Caco-2 (cell line): ENCODE results near the gene DPP10. TPM values are rescaled to one million over a fixed set of nuclear protein-coding genes. Genes with fewer than 3 reads are reported as not detected.

ENCODE experiments used
- BruUV-seq: library from RNA; stranded (reverse); fragments of 400-500 nt; replicated peaks from 2 replicates; lab custom pipeline; 2021; lab: Mats Ljungman, UMichigan
- CTCF ChIA-PET: fragments of 300-600 bp; sonication (Branson Sonifier 250); formaldehyde crosslinking; loops from one replicate; lab custom pipeline; 2022; ENCODE audit warnings: antibody characterized with exemption; lab: Charles Lee
- POLR2A ChIA-PET: fragments of 300-600 bp; sonication (Branson Sonifier 250); formaldehyde crosslinking; loops from one replicate; lab custom pipeline; 2022; ENCODE audit warnings: antibody characterized with exemption; lab: Charles Lee
- DNase-seq, 2 experiments: peaks; one replicate each; pipeline versions ENCODE4 v3.0.0 to v3.0.0-alpha.2; 2020 to 2022
- H3K27me3 ChIP-seq: replicated peaks from 2 replicates; pipeline ENCODE4 v1.6.0; 2011; ENCODE audit warnings: low read length; ENCODE audit not compliant: control insufficient read depth, insufficient read depth
- H3K36me3 ChIP-seq: 2 replicates; pipeline ENCODE4 v1.5.1; 2011; ENCODE audit warnings: low read length; ENCODE audit not compliant: control insufficient read depth, insufficient read depth
- H3K4me1 ChIP-seq: fragments of 250-450 bp; sonication (Bioruptor Pico); 2 replicates; pipeline ENCODE4 v1.5.1; 2020; ENCODE audit warnings: mild to moderate bottlenecking
- H3K4me3 ChIP-seq: 2 replicates; pipeline ENCODE4 v1.5.1; 2011; ENCODE audit warnings: low read depth, mild to moderate bottlenecking, control low read depth, low read length
- H3K9me3 ChIP-seq: fragments of 250-450 bp; sonication (Bioruptor Pico); 2 replicates; pipeline ENCODE4 v1.5.1; 2020; ENCODE audit warnings: mild to moderate bottlenecking, moderate library complexity
- H3K27ac Mint-ChIP-seq: one replicate; pipeline ENCODE4 v1.8.0; 2022; ENCODE audit warnings: mixed read lengths; ENCODE audit not compliant: unreplicated experiment
- H3K27me3 Mint-ChIP-seq: one replicate; pipeline ENCODE4 v1.8.0; 2022; ENCODE audit warnings: mixed read lengths; ENCODE audit not compliant: insufficient read depth, unreplicated experiment
- H3K36me3 Mint-ChIP-seq: one replicate; pipeline ENCODE4 v1.8.0; 2022; ENCODE audit warnings: mild to moderate bottlenecking, mixed read lengths; ENCODE audit not compliant: insufficient read depth, unreplicated experiment
- H3K4me1 Mint-ChIP-seq: one replicate; pipeline ENCODE4 v1.8.0; 2022; ENCODE audit warnings: low read depth, mixed read lengths; ENCODE audit not compliant: unreplicated experiment
- H3K4me3 Mint-ChIP-seq: one replicate; pipeline ENCODE4 v1.8.0; 2022; ENCODE audit warnings: mild to moderate bottlenecking, moderate library complexity, mixed read lengths; ENCODE audit not compliant: unreplicated experiment
- H3K9me3 Mint-ChIP-seq: one replicate; pipeline ENCODE4 v1.8.0; 2022; ENCODE audit warnings: mixed read lengths; ENCODE audit not compliant: unreplicated experiment
- intact Hi-C: fragments of 100-400 bp; cut with micrococcal nuclease; formaldehyde crosslinking; loops from one replicate; pipeline ENCODE4 v1.10.0; 2022; ENCODE audit not compliant: unreplicated experiment
- total RNA-seq: library from RNA; stranded (reverse); gene quantifications from 2 replicates; pipeline ENCODE4 v1.2.3, GENCODE V29; 2022
- TF ChIP-seq, protein P1 (sequence below), 2 experiments: fragments of 200-600 bp in 1 of 2; IDR thresholded peaks; 1 replicate in 1 of 2; 2 replicates in 1 of 2; pipeline versions ENCODE4 v1.5.1 to v1.8.0; 2011 to 2022; ENCODE audit warnings: antibody characterized with exemption in 1 of 2, control low read depth in 1 of 2, inconsistent platforms in 1 of 2, low read depth in 1 of 2, low read length in 1 of 2, mild to moderate bottlenecking in 1 of 2, moderate library complexity in 1 of 2; ENCODE audit not compliant: insufficient read depth in 1 of 2, severe bottlenecking in 1 of 2, unreplicated experiment in 1 of 2

Gene DPP10
- total RNA-seq, 1 experiment from 2014 or later, result not detected

DNA sequence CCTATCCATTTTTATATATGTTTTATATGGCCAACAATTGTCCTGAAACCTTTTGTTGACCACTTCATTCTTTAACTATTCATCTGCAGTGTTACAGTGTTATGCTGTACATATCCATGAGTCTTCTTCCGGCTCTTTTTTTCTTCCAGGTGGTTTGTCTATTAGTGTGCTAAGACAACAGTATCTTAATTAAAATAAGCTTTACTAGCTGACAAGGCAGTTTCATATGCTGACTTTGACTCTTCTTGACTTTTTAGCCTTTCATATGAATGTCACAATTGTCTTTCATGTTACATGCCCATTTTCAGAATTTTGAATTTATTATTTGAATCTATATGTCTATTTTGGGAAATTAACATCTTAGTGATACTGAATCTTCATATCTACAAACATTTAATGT is 1249.0 kb downstream of the DPP10 start:
- Histone ChIP-seq H3K4me3 (no peak overlapping the region), H3K9me3 (no peaks in the 10 kb centered on the region), H3K27me3 (no peaks in the 10 kb centered on the region), H3K36me3 (no peaks in the 10 kb centered on the region), H3K4me1 (no peaks in the 10 kb centered on the region)
- intact Hi-C loops, result no loop called here
- DNase-seq, result no peak
- H3K36me3 Mint-ChIP-seq, result no peaks in the 10 kb centered on the region
- no peak overlapping the region for H3K27ac Mint-ChIP-seq
- CTCF ChIA-PET, result no interaction called here
- H3K27me3 Mint-ChIP-seq, result no peaks in the 10 kb centered on the region
- no TSS peak for BruUV-seq
- TF ChIP-seq, protein P1, sequence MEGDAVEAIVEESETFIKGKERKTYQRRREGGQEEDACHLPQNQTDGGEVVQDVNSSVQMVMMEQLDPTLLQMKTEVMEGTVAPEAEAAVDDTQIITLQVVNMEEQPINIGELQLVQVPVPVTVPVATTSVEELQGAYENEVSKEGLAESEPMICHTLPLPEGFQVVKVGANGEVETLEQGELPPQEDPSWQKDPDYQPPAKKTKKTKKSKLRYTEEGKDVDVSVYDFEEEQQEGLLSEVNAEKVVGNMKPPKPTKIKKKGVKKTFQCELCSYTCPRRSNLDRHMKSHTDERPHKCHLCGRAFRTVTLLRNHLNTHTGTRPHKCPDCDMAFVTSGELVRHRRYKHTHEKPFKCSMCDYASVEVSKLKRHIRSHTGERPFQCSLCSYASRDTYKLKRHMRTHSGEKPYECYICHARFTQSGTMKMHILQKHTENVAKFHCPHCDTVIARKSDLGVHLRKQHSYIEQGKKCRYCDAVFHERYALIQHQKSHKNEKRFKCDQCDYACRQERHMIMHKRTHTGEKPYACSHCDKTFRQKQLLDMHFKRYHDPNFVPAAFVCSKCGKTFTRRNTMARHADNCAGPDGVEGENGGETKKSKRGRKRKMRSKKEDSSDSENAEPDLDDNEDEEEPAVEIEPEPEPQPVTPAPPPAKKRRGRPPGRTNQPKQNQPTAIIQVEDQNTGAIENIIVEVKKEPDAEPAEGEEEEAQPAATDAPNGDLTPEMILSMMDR (IDR thresholded peaks at IDR 0.05; ENCODE audit: insufficient read depth in 1 of 2, low read depth in 1 of 2, low read length in 1 of 2, severe bottlenecking in 1 of 2, unreplicated experiment in 1 of 2), result no peak
- H3K4me1 Mint-ChIP-seq, result no peaks in the 10 kb centered on the region
- POLR2A ChIA-PET, result no interaction called here
- H3K4me3 Mint-ChIP-seq, result no peak overlapping the region
- H3K9me3 Mint-ChIP-seq, result peaks cover 16% of the 10 kb centered on the region

DNA sequence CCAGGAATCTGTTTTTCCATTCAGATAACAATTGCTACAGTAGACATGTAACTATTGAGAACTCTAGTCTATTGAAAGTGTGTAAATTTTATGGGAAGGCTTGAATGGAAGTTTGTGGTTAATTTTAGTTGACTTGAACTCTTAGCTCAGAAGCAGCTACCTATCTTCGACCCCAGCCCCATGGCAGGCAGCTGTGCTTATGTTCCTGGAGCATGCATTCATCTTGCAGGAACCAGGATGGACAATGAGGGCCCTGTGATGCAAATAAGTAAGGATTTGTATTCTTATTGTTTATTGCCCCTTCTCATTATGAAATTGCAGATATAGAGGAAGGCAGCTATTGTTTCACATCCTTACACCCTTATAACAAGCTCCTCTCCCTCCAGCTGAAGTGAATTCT is 1252.2 kb downstream of the DPP10 start:
- Mint-ChIP-seq H3K36me3 (no peaks in the 10 kb centered on the region), H3K4me3 (no peak overlapping the region), H3K27ac (no peak overlapping the region), H3K27me3 (no peaks in the 10 kb centered on the region), H3K9me3 (peaks cover 16% of the 10 kb centered on the region), H3K4me1 (no peaks in the 10 kb centered on the region)
- intact Hi-C loops, result no loop called here
- no TSS peak for BruUV-seq
- H3K9me3 ChIP-seq, result no peaks in the 10 kb centered on the region
- no peak overlapping the region for H3K4me3 ChIP-seq
- no peaks in the 10 kb centered on the region for H3K27me3 ChIP-seq
- H3K4me1 ChIP-seq, result no peaks in the 10 kb centered on the region
- ChIA-PET CTCF (no interaction called here), POLR2A (no interaction called here)
- H3K36me3 ChIP-seq, result no peaks in the 10 kb centered on the region
- DNase-seq, result no peak
- TF ChIP-seq, protein P1 (IDR thresholded peaks at IDR 0.05; ENCODE audit: insufficient read depth in 1 of 2, low read depth in 1 of 2, low read length in 1 of 2, severe bottlenecking in 1 of 2, unreplicated experiment in 1 of 2), result no peak

DNA sequence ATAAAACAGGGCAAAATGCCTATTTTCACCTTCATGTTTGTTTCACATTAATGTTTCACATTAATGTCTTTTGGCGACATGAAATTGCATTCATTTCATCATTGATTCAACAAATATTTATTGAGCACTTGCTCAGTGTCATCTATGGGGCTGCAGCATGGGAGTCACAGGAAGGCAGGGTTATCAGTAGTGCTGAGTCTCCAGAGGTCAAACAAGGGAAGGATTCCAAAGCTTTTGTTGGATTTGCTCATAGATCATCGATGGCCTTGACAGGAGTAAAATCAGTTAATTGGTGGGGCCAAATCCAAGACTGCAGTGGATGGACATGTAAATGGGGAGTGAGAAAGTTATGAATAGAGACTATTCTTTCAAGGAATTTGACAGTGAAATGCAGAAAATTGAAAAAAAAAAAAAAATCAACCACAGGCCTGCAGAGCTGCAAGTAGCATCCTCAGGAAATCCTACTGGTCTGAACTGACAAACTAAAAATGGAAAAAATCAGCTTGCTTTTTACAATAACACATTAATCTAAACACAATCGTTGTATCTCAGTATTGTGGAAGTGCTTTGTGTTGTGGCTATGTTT is 1290.8 kb downstream of the DPP10 start:
- Mint-ChIP-seq H3K9me3 (peaks cover 10% of the 10 kb centered on the region), H3K27me3 (no peaks in the 10 kb centered on the region), H3K4me3 (no peak overlapping the region), H3K4me1 (peaks cover 6% of the 10 kb centered on the region), H3K27ac (no peak overlapping the region), H3K36me3 (no peaks in the 10 kb centered on the region)
- intact Hi-C loops, result no loop called here
- DNase-seq, result no peak
- ChIA-PET POLR2A (no interaction called here), CTCF (no interaction called here)
- BruUV-seq, result no TSS peak
- H3K9me3 ChIP-seq, result no peaks in the 10 kb centered on the region
- H3K27me3 ChIP-seq, result no peaks in the 10 kb centered on the region
- H3K36me3 ChIP-seq, result no peaks in the 10 kb centered on the region
- TF ChIP-seq, protein P1 (IDR thresholded peaks at IDR 0.05; ENCODE audit: insufficient read depth in 1 of 2, low read depth in 1 of 2, low read length in 1 of 2, severe bottlenecking in 1 of 2, unreplicated experiment in 1 of 2), result no peak
- H3K4me3 ChIP-seq, result no peak overlapping the region
- H3K4me1 ChIP-seq, result peaks cover 8% of the 10 kb centered on the region; the same call in 1 of the 2 replicates
